SW480 (cell line): ENCODE results near the gene CLEC20A.

ENCODE experiments used
- DNase-seq: peaks from one replicate; pipeline ENCODE4 v3.0.0-alpha.2; 2016; ENCODE audit warnings: low spot score

CLEC20A gene

DNA sequence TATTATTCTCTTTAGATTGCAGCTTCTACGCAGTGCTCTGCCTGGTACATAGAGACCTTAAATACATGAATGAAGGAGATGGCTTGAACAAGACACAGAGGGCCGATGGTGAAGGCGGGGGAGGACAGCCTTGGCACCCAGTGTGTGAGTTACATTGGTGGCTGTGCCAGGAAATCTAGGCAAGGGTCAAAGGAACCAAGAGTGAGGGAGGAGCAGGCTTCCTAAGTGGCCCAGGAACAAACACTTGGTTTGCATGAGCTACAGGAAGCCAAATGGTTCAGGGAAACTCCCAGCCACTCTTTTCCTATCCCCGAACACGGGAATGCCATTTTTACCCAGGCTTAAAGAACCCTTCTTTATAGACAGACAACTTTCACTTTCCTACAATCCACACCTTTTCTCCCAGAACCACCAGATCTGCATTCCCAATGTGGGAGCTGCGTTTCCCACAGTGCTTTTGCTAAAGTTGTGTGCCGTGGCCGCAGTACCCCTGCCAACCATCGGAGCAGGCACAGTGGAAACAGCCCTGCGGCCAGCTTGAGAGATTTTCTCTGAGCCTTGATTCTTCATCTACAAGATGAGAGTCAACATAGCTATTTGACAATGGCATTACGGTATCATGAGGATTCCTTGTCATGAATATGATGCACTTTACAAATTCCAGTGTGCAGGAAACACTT is 3.5 kb upstream of the CLEC20A start:
- DNase-seq = no peak

DNA sequence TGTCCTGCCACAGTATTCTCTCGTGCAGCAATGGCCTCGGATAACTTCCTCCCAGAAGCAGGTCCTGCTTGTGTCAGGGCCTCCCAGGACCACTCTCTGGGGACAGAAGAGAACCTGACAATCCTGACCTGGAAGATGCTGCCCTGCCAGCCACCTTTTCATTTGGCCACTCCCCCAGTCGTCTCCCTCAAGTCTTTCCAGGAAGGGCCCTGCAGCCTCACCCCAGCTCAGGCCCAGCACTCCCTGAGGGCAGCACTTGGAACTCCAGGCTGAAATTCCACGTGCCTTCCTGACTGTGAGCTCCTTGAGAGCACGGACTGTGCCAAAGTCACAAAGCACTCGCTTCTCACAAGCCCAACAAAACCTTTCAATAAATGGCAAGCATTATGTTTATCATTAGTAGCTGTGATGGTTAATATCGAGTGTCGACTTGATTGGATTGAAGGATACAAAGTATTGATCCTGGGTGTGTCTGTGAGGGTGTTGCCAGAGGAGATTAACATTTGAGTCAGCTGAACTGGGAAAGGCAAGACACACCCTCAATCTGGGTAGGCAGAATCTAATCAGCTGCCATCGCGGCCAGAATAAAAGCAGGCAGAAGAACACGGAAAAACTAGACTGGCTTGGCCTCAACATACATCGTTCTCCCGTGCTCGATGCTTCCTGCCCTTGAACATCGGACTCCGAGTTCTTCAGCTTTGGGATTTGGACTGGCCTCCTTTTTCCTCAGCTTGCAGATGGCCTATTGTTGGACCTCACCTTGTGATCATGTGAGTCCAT is 2.3 kb upstream of the CLEC20A start:
- no peak for DNase-seq

DNA sequence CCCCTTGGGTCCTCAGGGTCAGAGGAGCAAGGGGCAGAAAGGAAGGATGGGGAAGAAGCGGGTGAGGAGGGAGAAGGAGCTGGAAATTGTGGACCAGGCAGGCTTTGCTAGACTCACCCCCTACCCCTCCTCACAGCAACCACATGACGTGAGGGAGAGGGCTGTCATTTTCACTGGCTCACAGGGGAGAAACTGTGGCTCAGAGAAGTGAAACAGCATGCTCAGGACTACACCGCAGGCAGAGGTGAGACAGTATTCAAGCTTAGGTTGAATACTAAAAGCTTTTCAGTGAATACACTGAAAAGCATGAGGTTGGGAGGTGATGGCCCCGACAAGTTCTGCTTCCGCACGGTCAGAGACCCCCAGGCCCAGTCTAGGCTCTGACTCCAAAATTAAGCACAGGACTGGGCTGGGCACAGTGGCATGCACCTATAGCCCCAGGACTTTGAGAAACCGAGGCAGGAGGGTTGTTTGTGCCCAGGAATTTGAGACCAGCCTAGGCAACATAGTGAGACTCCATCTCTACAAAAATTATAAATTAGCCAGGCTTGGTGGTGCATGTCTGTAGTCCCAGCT is 1.2 kb upstream of the CLEC20A start:
- DNase-seq = no peak

DNA sequence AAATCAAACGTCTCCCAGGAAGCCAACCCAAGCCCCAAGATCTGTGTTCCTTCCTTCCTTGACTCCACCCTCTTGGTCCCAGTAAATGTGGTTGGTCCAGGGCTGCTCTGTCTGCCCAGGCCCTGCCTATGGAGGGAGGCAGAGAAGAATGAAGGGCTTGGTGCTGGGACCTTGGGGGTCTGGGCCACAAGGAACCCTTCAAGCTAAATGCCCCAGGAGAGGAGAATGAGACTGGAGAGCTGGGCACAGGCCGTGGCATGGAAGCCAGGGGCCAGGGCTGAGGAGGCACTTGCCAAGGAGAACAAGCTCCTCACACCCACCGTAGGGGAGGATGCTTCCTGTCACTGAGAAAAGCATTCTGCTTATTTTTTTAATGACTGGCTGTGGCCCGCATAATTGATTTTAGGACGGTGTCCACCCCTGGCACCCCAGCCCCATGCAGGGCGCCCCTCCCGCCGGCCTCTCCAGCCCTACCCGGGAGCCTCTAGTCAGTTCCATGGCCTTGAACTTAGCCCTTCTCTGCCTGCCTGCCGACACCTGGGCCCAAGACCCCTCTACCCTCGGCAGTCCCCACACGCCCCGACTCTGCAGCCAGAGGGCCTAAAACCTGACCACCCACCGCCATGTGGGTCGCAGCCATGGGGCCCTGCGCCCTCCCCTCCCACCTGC is 889 bp downstream of the CLEC20A start:
- DNase-seq = no peak

DNA sequence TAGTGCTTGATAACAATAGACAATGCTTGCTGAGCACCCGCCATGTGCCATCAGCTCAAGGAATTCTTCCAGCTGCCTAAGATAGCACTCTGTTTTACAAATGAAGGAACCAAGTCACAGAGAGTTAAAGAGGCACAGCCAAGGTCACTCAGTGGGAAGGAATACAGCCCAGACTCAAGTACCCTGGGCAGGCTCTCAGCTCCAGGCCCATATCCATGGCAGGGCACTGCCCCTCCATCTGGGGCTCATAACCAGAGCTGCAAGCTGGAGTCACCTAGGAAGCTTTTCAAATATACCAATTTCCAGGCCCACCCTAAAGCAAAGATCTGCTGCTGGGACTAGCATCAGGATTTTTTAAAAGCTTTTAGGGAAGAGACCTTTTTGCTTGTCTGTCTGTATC is 1.6 kb downstream of the CLEC20A start:
- no peak for DNase-seq

DNA sequence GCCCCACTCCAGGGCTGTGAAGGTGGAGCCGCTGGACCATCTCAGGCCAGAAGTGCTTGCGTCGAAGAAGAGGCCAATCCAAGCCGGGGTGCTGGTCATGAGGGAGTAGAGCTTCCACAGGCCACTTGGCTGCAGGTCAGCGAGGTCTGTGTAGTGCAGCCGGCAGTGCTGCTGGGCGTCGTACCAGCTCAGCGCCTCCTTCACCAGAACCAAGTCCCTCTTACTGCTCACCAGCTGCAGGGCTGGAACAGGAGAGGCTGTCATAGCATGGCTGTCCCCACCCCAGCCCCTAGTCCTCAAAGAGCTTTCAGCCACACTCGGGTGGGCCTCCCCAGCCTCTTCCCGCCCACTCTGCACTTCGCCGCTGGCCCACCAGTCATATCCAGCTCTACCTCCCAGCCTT is 2.2 kb downstream of the CLEC20A start:
- no peak for DNase-seq

DNA sequence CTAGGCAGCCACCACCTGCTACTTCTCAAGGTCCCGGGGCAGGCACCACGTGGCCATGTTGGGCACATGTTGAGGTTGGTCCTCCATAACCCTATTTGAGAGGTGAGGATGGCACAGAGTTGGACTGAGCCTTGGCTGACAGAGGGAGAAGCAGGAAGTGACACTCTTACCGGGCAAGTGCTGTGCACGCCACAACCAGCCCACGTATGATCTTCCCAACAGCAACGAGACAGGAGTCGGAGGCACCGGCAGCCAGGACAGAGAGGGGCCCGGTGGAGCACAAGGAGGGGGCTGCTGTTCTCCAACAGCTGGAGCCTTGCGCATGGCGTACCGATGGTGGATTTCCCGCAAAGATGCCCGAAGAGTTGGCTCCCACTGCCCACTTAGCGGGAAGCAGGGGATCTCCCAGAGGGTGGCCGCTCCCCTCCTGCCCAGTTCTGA is 3.4 kb downstream of the CLEC20A start:
- no peak for DNase-seq

DNA sequence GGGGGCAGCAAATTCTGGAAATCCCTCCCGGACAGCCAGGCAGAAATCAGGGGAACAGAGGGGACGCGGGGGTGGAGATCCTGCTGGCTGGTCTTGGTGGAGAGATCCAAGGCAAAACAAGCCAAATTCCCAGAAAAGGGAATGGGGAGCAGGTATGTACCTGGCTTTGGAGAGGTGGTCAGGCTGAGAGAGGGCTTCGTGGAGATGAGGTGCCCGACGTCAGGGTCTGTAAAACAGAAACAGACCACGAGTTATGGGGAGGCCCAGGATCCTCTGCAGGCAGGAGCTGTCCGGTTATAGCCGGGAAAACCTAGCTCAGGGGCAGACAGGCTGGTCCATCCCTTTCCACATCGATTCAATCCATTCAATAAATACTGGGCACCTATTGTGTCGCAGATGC is 4.4 kb downstream of the CLEC20A start:
- DNase-seq = no peak

DNA sequence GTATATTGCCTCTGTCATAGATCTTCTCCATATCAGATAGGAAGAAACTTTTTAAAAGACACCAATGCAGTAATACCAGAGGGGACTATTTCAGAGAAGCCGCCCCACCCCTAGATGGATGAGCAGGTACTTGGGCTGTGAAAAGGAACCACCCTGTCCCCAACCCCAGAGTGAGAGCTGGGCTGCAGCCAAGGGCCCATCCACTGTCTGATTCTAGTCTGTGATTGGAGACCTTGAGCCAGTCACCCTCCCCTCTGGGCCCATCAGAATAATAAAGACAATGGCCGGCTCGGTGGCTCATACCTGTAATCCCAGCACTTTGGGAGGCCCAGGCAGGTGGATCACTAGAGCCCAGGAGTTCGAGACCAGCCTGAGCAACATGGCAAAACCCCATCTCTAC is 5.0 kb downstream of the CLEC20A start:
- DNase-seq = no peak

DNA sequence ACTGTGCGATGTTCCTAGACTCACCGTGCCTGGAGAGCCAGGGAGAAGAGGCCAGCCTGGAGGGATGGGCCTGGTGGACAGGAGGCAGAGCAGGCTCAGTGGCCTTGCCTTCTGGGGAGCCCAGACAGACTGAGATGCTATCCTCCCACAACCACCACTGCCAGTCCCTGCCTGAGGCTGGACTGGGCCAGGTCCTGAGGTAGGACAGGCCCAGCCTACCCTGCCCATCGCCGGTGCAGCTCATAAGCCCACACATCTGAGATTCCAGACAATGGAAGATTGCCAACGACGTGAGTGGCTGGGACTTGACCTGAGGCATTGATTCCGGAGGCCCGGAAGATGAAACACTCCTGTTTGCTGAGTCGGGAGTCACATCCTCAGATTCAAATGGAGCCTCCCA is 5.8 kb downstream of the CLEC20A start:
- no peak for DNase-seq

DNA sequence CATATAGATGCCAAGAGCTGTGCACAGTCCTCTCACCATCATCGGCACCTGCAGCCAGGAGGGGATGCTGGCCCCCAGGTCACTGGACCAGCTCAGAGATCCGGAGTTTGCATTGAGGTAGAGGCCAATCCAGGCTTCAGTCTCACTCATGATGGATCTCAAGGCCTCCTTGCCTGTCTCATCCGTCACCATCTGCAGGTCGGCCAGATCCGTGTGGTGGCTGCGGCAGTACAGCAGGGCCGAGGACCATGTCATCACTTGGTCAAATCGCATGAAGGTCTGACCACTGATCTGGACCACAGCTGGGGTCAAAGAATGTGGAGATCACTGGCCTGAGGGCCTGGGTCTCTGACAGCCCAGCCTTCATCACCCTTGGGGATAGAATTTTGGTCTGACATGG is 6.6 kb downstream of the CLEC20A start:
- DNase-seq = no peak

DNA sequence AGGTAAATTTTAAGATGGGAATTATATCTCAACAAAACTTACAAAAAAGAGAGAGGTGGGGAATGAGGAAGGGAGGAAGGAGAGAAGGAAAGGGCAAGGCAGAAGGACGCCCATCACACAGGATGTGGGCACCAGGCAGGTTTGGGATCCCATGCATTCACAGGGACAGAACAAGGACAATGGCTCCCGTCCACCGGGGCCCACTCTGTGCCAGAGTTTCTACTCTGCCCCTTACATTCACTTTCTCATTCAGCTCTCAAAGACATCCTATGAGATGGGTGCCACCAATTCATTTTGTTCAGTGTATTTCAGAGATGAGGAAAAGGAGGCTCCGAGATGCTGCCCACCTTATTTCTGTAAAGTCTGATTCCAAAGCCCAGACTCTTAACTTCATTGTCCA is 7.4 kb downstream of the CLEC20A start:
- DNase-seq = no peak

DNA sequence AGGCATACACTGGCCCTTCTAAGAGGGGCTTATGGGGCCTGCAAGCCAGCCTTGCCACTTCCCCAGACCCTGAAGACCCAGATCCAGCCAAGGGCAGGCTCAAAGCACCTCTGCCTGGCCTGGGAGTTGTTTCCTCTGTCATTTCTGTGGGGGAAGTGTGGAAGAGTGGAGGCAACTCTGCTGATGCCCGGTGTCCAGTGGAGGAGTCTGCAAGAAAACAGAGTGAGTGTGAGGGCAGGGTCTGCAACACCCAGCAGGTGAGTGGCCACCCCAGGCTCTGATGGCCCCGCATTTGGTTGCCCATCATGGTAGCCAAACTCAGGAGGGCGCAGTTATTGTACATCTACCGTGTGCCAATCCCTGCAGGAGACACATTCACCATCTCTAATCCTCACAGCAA is 8.4 kb downstream of the CLEC20A start:
- DNase-seq = no peak

DNA sequence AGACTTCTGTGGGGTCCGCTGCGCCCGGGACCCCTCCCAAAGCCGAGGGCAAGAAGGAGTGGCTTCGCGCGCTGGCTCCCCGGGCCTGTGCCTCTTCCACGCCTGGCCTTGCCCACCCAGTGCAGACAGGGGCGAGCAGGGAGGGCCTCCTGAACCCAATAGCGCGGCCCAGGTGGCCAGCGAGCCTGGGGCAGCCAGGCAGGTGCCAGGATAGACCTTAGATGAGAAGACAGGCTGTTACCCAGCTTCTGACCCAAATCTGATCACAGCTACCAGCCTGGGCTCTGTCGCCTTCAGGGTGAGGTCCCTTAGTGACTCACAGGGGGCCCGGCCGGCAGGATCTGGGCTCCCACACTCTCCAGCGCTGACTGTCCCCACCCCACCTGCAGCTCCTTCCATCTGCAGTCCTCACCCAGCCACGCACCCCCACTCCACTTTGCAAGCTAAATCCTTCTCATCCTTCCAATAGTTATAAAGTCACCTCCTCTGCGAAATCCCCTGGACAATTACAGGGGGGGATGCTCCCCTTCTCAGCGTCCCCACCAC is 9.6 kb downstream of the CLEC20A start:
- no peak for DNase-seq

DNA sequence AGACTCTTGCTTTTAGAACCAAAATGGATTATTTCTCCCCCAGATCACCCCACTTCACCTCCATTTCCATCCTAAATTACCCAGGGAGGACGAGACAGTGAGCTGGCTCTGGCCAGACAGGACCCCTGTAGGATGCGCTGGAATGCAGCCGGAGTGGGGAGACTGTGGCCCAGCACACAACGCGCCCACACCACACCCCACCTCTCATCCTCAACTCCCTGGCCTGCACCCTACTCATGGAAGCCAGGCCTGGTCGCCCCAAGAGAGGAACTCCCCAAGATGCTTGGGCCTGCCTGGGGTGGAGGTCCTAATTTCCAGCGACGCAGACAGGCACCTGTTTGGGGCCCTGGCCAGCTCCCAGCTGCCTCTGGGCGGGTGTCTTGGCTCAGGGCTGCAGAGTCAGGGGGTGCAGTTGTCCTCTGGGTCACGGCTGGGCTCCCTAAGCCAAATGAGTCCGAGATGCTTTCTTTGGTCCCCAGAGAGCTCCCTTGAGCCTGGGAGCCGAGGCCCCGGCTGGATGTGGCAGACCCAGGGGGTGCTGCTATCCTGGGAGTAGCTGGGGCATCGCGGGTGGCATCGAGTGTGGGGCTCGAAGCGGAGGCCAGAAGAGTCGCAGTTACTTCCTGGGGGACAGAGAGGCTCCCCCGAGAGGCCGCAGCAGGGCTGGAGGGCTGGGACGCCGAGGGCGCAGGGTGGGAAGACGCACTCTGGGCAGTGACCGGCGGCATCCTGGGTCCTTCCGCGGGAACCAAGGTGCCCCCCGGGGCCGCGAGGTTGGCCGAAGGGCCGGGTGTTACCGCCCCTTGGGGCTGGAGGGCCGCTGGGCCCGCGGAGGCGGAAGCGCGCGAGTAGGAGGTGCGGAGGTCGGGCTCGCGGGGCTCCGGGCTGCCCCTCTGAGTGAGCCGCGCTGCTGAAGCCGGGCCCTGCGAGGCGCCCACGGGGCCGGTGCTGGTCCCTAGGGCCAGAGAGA is 10.4 kb downstream of the CLEC20A start:
- DNase-seq = no peak

DNA sequence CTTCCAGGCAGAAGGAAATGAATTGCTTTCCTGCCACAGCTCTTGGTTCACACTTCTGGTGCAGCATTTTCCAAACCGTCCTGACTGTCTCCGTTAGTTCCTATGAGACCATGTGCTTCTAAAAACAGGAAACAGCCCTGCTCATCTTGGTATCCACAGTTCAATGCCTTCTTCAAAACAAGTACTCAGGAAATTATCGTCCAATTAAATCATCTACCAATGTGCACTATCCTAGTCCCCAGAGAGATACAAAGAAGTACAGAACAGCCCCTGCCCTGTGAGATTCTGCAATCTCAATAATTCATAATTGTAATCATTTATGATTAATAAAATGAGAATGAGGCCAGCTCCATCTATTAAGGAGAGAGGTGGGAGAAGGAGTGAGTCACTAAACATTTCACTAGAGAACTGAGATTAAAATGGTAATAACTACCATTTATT is 11.2 kb downstream of the CLEC20A start:
- no peak for DNase-seq

DNA sequence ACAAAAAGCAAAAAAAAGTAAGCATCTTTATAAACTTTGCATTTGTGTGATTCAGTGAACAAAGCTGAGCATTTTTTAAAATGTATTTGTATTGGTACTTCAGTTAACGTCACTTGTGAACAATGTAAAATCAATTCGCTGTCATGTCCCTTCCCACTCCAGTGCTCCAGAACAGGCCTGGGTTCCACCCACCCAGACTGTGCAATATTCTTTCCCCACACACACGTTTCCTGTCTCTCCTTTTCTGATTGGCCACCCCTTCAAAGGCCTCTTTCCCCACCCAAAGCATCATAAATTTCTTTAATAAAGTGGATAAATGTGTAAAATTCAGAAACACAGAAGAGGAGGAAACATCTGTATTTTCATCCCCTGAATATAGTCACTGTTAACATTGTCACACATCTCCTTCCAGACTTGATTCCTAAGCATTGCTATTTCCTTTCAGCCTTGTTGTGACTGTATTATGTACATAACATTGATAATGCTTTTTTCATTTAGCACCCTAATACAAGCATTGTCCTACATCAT is 12.0 kb downstream of the CLEC20A start:
- DNase-seq = no peak

DNA sequence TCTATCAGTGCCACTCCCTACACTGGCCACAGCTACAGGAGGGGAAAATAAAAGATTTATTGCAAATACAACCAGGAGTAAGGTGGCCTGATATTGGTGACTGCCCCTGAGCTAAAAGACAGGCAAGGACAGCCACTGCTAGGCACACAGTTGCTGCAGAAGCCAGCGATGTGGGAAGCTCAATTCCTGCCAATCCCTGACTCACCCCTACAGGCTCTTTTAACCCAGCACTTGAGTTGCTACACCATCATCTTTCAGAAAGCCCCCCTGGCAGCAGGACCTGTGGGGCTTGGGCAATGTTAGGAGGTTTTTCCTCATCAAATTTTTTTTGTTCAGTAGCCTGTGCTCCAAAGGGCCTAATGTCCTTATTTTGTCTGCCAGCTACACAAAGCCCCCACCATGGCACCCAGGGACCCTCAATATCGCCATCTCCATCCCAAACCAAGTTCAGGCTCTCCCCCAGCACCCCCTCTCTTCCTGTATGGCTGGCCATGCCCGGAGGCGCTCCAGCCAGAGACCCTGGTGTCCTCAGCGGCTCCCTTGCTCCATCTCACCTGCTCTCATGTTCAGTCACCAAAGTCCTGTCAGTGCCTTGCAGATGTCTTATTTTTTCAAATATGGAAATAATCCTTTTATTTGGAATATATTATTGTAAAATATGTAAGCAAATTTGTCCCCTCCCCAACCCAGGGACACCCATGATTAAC is 13.4 kb downstream of the CLEC20A start:
- DNase-seq = no peak

DNA sequence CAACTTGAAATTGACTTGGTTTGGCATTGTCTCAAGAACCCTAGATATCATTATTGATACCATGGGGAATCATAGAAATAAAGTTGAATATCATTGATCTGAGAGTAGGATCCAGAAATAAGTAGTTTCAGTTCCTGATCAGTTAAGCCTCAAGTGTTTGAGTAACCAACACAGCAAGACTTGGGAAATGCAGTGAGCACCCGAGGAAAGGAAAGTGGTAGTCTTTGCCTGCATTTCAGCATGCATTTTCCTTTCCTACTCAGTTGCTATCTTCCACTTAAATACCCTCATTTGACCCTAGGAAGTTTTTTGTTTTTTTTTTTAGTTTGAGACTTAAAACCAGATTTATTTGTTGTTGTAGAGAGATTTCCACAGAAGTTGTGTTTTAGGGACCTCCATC is 18.9 kb downstream of the CLEC20A start:
- DNase-seq = no peak

DNA sequence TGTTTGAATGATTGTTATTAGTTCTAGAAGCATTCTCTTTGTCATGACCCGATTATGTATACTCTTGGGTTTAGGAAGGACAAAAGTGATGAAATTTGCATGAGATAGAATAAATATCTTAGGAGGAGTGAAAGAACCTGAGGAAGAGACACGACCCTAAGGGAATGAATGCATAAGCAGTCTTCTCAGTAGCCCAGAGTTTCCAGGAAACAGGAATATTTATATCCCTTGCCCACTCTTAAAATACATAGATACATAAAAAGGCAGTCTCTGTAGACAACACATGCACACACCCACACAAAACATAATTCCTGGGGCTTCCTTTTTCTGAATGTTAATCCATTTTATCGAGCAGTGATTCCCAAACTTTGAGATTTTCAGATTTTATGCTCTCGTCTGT is 19.4 kb downstream of the CLEC20A start:
- DNase-seq = no peak
